Mucosa of gallbladder (tissue), 1 donor: Measurements from ENCODE around the gene DGKB. TPM values are rescaled to one million over a fixed set of nuclear protein-coding genes. Genes with fewer than 3 reads are reported as not detected.
A peak's percentile ranks its signal among the peaks of the same experiment; 100 is the strongest.

Source experiments
- DNase-seq: peaks from one replicate; pipeline ENCODE4 v3.0.0-alpha.2; 2020; ENCODE audit warnings: low spot score
- total RNA-seq: library from RNA; stranded (reverse); gene quantifications from one replicate; pipeline ENCODE4 v1.2.1, GENCODE V29; 2021
- donor health status: DM: no; HTN: no; CAD: no.

Gene DGKB
- 1.0 TPM for total RNA-seq

DNA sequence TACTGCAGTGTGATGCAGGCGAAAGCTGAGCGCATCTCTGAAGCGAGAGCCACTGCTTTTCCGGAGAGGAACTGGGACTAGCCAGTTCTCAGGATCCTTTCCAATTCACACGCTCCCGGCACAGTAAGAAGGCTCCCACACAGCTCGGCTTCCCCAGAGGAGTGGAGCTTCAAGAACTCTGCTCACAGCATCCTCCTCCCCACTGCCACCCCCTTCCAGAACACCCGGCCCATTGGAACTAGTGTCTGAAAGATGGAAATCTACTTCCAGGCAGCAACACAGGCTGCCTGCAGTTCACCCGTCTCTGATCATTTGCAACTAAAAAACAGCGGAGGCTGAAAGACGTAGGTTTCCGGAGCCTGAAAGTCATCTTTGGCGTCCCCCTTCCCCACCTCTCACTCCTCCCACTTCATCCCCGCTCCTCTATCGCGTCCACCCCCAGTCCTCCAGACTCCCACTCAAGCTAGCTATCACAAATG, at the start of gene DGKB:
DGKB (minus strand) TSS at position 163 of the 479 bp plus-strand sequence.
- no peak for DNase-seq

DNA sequence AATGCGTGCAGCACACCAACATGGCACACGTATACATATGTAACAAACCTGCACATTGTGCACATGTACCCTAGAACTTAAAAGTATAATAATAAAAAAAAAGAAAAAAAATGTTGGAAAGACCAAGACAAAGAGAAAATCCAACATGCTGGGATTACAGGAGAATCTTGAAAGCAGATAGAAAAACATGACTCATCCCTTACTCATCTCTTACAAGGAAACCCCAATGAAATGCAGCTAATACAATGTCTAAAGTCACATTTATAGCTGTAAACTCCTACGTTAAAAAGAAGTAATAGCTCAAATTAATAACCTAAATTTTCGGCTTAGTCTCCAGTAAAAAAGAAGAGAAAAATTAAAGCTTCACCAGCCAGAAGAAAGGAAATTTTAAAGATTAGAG, 47.5 kb upstream of the DGKB start:
- DNase-seq, result no peak

DNA sequence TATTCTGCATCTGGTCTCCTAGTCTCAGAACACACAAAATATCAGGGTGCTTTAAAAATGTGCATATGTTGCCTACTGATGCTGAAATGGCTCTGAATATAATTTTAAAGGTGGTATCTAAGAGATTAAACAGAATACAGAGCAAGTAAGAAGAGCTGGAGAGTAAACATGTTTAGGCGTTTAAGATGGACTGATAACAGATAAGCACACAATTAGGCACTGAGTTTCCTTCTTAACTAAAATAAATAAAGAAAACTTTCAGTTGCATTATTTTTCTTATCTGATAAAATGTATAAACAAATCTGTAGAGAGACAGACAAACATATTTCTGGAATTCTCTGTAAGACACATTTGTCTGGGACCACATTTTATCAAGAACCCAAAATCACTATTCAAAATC, 35.6 kb upstream of the DGKB start:
- no peak for DNase-seq

DNA sequence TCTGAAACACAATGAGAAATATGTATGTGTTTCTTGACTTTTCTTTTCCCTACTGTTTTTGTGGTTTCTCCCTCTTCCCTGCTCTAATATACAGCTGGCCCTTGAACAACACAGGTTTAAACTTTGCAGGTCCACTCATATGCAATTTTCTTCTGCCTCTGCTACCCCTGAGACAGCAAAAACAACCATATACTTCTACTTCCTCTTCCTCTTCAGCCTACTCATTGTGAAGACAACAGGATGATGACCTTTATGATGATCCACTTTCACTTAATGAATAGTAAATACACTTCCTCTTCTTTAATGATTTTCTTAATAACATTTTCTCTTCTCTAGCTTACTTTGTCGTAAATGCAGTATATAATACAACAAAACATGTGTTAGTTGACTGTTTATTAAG, 35.0 kb upstream of the DGKB start:
- no peak for DNase-seq

DNA sequence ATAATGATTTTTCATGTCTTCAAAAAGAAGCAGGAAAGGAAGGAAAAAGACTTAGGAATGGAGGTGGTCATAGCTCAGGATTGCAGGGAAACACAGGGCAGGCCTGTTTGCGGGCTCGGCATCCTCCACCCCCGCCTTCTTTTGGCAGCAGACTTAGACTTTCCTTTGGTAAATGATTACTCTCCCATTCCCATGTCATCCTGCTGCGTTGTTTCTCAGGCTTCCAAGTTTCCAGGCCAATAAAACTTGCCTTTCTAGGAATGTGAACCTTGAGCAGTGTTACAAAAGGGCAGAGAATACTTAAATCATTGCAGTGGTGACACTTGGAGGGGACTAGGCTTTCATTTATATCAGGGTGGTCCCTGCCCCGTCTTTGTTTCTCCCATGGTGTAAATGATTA, 34.0 kb upstream of the DGKB start:
- peak; percentile 15 for DNase-seq

DNA sequence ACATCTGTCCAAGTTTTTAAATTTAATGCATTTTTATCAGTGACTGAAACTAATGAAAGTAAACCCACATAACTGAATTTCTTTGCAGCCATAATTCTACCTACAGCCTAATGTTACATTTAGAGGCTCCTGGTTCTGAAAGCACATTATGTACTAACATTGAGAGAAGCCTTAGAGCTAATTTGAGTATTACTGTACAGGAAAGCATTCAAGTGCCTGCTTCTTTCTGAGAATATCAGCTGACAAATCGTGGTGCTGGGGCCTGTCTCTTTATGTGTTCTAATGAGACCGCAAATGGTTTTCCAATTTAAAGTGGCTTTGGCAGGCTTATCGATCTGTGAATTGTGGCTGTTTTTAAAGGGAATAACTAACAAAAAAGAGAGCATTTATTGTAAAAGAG, 32.3 kb upstream of the DGKB start:
- no peak for DNase-seq

DNA sequence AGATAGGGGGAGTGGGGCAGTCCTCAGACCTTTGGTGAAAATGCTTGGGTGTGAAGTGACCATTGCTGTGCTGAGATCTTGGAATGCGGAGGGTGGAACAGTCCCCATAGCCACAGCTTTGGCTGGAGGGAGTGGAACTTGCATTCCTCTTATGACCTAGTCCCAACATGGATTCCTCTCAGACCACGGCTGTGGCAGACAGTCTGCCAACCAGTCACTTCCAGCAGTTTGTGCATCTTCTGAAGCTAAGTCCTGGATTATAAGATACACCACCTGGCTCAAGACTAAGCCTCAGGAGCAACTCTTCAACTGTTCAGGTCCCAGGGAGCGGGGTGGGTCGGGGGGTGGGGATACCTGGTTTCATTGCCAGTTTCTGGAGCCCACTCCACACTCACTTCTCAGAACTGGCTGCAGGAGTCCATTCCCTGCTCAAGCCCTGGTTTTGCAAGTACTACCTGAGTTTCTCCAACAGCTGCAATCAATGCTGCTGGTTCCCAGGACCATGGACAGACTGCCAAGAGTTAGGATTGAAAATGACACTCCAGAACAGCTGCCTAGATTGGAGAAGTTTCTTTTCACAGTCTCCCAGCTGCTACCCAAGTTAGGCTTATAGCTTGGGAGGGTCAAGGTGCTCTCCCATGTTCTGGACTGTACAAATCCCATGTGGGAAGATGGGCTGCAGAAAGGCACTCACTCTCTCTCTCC, 29.1 kb upstream of the DGKB start:
- DNase-seq, result no peak

DNA sequence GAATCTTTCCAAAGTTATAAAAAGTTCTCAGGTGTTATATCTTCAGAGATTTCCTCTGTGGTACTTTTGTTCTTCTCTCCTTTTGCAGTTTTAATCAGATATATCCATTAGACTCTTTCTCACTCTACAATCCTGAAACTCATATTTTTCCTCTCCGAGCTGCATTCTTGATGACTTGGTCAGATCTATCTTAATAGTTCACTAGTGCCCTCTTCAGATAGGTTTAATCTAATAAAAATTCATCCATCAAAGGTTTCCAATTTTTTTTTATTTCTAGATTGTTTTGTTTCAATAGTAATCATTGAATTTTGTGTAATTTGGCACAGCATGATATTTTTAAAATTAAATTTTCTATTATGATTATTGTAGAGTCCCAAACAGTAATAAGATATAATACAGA, 21.8 kb upstream of the DGKB start:
- DNase-seq, result no peak

DNA sequence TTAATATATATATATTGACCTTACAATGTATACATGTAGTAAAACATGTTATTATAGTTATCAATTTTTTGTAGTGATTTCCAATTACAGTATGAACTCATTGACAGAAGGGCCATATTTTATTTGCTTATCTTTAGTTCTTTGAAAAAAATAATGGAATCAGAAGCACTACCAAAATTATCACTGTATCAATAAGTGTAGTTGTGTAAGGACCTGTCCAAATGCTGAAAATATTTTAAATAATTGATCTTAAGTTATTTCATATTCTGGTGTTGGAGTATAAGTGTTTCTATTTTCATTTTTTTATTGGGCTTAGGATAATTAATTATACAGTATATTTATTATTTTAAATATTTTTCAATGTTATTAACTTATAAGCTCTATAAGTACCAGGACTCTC, 8.5 kb upstream of the DGKB start:
- no peak for DNase-seq

DNA sequence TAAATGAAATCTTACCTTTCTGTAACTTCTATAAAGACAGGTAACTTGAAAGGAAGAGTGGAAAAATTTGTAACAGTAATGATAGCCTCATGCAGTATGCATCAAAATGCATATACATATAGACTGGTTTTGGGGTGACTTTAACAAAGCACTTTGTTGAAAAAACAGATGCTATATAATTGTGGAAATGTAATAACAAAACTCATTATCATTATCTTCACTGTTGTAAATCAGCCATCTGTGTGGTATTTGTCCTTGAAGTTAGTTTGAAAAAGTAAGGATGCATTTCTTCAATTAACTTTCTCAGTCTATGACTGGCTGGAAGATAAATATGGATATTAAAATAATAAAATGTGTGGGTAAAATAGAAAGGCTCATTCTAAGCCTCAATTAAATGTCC, 6.1 kb upstream of the DGKB start:
- no peak for DNase-seq

DNA sequence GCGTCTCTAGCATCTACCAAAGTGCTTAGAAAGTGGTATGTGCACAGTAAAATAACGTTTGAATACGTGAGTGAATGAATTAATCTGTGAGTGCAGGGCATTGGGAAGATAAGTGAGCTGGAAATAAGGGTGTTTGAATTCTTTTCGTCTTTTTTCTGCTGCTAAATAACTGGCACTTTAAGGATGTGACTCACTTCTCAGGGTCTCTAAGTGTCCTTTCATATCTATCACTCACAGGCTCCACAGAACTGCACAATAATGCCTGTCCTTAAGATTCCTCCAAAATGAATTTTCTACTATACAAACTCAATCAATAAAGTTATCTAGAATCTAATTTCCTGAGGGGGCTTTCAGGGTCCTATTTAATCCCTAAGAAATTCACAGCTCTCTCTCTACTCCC, 3.2 kb upstream of the DGKB start:
- no peak for DNase-seq

DNA sequence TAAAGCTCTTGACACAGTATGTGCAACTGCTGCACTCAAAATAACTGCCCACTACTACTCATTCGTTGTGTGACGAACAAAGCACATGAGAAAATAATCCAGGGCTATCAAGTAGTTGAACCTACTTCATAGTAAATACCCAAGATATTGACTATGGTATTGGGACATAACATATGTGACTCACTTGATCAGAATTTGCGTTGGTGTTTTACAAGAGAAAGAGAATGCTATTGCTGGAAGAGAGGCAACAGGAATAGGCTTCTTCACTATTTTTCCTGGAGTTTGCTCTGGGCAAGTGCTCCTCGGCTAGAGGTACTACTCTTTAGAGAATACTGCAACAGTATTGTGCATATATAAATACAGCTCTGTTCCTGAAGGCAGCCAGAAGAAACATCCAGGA, 2.5 kb downstream of the DGKB start:
- no peak for DNase-seq

DNA sequence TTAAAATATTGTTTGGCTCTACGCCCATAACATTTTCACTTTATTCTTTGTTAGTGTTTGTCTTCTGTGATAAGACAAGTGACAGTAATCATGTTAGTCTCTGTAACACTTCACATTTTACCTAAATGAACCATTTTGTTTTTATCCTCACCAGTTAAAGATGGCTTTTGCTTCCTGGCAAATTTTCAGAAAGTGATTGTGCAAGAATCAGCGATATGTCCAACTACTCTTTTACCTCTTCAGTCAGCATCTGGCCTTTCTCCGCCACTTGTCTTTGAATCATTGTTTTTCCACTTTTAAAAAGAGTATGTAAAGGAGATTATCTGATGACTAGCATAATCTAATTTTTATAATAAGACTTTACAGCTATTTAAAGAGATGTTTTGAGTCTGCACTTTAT, 3.5 kb downstream of the DGKB start:
- no peak for DNase-seq

DNA sequence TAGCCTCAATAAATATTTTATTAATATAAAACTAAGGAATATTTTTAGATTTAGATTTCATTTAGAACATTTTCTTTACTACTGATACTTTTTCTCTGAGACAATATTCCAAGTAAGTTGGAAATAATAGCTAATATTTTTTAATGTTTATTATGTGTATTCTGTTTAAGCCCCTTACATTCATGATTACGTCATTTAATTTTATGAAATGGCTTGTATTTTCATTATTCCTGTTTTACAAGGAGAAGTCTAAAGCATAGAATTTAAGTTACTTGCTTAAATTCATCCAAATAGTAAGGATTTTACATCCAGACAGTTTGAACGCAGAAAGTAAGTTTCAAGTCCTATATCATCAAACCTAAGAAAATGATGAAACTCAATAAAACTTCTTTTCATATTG, 6.1 kb downstream of the DGKB start:
- no peak for DNase-seq

DNA sequence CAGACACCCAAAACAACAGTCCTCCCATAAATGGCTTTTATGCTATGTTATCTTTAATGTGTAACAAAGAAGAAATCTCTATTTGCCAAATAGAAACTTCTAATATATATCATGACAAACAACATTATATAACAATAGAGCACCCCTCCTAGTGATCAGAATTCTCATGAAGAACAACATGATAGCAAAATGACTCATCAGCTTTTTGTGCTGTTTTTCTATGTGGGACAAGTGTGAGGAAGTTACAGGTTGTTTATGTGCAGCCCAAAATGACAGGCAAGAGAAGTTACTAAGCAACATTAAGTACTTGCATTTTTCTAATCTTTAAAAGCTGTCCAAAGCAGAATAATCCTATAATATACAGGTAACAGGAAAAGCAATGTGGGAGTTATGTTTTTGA, 7.7 kb downstream of the DGKB start:
- no peak for DNase-seq

DNA sequence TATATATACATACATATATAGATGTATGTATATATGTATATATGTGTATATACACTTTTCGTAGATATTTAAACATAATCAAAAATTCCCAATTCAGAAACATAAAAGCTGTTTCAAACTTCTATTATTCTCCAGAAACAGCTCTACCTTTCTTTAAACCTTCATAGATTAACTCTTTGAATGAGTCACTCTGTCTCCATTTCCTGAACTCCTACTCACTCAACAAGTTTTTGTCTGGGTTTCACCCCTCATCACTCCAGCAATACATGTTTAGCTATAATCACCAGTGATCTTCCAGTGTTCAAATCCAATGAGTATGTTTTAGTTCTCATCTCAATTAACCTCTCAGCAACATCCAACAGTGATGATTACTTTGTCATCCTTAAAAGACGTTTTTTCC, 9.6 kb downstream of the DGKB start:
- DNase-seq, result no peak

DNA sequence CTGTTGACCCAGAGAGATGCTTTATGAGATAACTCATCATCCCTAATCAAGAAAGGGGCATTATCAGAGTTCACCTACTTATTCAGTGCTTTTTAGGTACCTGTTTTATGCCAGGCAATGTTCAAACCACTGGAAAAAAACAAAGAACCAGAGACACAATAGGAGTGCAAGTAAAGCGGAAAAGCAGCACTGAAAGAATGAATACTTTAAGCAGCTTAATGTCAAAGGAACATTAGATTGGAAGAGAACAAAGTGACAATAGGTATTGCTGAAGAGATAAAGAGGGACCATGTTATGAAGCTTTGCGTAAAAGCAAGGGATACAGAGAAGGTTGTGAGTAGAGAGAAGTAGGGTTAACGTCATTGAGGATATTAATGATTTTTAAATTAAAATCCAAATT, 11.3 kb downstream of the DGKB start:
- DNase-seq, result no peak

DNA sequence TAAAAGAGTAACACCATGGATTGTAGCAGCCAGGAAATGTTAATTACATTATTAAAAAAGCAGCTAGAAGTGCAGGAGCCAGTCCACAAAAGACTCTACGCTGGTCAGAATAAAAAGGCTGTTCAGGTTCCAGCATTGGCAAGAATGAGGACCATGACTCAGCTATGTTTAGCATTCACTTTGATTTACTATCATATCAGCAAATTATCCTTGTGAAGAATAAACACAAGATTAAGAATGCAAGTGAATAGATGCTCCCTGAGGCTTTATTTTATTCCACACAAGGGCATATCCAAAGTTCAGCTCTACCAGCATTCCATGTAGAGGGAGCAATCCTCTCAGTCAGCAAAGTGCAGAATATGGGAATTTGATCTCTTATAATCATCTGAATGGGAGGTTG, 13.6 kb downstream of the DGKB start:
- DNase-seq, result no peak

DNA sequence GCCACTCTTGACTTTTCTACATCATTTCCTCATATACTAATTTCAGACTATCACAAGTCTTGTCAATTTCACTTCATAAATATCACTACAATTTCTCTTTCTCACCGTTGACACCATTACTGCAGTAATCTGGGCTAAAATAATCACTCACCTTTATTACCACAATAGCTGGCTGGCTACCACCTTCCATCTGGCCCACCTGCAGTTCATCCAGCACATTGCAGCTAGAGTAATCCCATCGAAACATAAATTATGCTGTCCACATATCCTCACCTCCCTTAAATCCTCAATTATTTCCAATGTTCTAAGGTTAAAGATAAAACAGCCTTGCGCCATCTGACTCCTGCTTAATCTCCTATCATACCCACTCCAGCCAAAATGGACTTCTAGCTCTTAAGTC, 16.0 kb downstream of the DGKB start:
- DNase-seq, result no peak

DNA sequence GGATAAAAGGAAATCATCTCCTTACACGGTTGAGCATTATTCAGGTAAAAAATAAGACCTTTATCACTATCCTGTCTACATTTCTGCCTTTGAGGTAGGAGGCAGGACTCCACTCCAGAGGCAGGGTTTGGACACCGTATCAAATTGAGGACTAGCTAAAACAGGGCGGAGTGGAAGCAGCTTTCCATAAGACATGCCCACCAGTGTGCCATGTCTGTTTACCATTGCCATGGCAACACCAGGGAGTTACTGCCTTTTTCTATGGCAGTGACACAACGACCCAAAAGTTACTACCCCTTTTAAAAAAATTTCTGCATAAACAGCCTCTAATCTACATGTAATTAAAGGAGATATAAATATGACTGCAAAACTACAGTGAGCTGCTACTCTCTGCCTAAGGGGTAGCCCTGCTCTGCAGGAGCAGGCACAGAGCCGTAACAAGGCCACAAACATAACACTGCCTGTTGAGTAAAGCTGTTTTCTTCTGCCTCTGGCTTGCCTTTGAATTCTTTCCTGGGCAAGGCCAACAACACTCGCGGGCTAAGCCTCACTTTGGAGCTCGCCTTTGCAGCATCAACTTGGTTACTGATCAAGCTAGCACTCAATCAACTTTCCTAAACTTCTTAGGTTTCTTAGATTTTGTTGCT, 26.5 kb downstream of the DGKB start:
- DNase-seq, result no peak

DNA sequence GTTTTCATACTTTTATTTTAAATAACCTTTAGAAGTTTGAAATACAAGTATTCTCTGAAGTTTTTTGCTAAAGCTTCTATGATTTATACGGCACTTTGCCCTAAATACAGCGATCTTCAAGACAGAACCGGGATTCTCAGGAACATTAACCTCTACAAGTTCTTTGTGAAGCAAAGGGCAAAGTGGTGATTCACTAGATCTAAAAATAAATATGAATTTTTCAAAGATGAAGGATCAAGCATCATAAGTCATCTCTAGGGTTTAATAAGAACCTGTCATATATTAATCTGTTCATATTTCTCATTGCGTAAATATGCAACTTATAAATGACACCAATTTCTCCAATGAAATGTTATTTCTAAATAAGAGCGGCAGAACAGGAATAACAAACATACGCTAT, 30.7 kb downstream of the DGKB start:
- DNase-seq, result no peak

DNA sequence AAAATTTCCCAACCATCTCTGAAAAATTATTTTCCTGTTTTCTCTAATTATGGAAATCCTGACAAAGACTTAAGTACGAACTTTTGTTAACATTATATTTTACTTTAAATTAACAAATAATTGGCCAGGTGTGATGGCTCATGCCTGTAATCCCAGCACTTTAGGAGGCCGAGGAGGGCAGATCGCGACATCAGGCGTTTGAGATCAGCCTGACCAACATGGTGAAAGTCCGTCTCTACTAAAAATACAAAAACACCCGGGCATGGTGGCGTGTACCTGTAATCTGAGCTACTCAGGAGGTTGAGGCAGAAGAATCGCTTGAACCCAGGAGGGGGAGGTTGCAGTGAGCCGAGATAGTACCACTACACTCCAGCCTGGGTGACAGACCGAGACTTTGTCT, 32.2 kb downstream of the DGKB start:
- no peak for DNase-seq

DNA sequence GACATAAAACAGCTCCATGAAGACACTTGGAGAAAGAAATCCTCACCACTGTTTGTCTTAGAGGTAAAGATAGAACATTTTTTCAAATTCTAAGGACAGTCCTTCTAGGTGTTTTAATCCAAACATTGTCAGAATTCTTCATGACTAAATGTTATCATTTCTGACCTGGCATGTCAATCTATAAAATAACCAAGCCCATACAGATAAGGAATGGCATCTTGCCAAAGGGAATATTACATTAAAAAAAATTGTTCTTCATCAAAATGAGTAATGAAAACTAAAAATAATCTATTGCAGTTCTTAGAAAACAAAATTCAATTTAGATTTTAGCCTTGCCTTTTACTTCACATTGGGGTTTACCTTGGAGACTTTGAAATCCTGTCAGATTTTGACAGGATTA, 33.6 kb downstream of the DGKB start:
- DNase-seq, result no peak

DNA sequence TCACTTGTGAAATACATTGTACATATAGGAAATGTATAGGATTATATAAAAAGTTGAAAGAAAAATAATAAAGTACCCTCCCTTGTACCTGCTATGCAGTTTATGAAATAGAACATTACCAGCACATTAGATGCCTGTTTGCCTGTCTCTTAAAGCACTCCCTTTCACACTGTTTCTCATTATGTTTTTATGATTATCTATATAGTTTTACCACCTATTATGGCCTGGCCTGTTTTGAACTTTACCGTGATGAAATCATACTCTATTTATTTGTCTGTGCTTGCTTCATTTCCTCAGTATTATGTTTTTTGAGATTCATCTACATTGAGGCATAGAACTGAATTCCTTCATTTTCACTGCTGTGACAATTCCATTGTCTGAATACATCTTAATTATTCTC, 41.1 kb downstream of the DGKB start:
- DNase-seq, result no peak
